DLD1 (cell line): ENCODE data around the gene DDI2.
"Not testable (repeated sequence)": the region's sequence is repeated elsewhere in the genome, so short reads cannot be mapped to it uniquely, and the experiment has no call there.

Experiments used
- in situ Hi-C: cut with HindIII; loops from 2 replicates; pipeline ENCODE4 v1.10.0; 2017; ENCODE audit warnings: low sequenced_read_pairs

The DDI2 gene

GRCh38 chr1:15633756-15634420, 16.6 kb downstream of the DDI2 start:
- in situ Hi-C loops = no loop called here

GRCh38 chr1:15636436-15636835, 19.2 kb downstream of the DDI2 start:
- in situ Hi-C loops = no loop called here

- in situ Hi-C loops = no loop called here
Observed at GRCh38 chr1:15637826-15638225, 20.6 kb downstream of the DDI2 start.

GRCh38 chr1:15639262-15639661, 22.0 kb downstream of the DDI2 start:
- in situ Hi-C loops = no loop called here

GRCh38 chr1:15639931-15640330, 22.7 kb downstream of the DDI2 start:
- in situ Hi-C loops = no loop called here

GRCh38 chr1:15640667-15641066, 23.4 kb downstream of the DDI2 start:
- in situ Hi-C loops = no loop called here

- in situ Hi-C loops = no loop called here
Observed at GRCh38 chr1:15649937-15650336, 32.7 kb downstream of the DDI2 start.

- in situ Hi-C loops = no loop called here
Observed at GRCh38 chr1:15650433-15650832, 33.2 kb downstream of the DDI2 start.

- in situ Hi-C loops = not testable (repeated sequence)
Observed at GRCh38 chr1:15652130-15652529, 34.9 kb downstream of the DDI2 start.

GRCh38 chr1:15654091-15654690, 36.9 kb downstream of the DDI2 start:
- in situ Hi-C loops = no loop called here

- in situ Hi-C loops = no loop called here
Observed at GRCh38 chr1:15656464-15656863, 39.2 kb downstream of the DDI2 start.

- in situ Hi-C loops = no loop called here
Observed at GRCh38 chr1:15657021-15657420, 39.8 kb downstream of the DDI2 start.

- in situ Hi-C loops = no loop called here
Observed at GRCh38 chr1:15660151-15660550, 42.9 kb downstream of the DDI2 start.

GRCh38 chr1:15662477-15662876, 45.2 kb downstream of the DDI2 start:
- in situ Hi-C loops = no loop called here

- in situ Hi-C loops = no loop called here
Observed at GRCh38 chr1:15663925-15664324, 46.7 kb downstream of the DDI2 start.

- in situ Hi-C loops = no loop called here
Observed at GRCh38 chr1:15667362-15667761, 50.1 kb downstream of the DDI2 start.

GRCh38 chr1:15668089-15668754, 51.0 kb downstream of the DDI2 start:
- in situ Hi-C loops = no loop called here

- in situ Hi-C loops = no loop called here
Observed at GRCh38 chr1:15669074-15669473, 51.8 kb downstream of the DDI2 start.

GRCh38 chr1:15669864-15670263, 52.6 kb downstream of the DDI2 start:
- in situ Hi-C loops = no loop called here

GRCh38 chr1:15671430-15671829, 54.2 kb downstream of the DDI2 start:
- in situ Hi-C loops = no loop called here

GRCh38 chr1:15674386-15675159, 57.3 kb downstream of the DDI2 start:
- in situ Hi-C loops = no loop called here

- in situ Hi-C loops = no loop called here
Observed at GRCh38 chr1:15676010-15676409, 58.8 kb downstream of the DDI2 start.
